ENCODE measurements around the gene ERF. TPM values are rescaled to one million over a fixed set of nuclear protein-coding genes. Genes with fewer than 3 reads are reported as not detected.

Gene ERF
- total RNA-seq, 1 donor from 2014 or later = 64.5 TPM

GRCh38 chr19:42239544-42240220, 15.2 kb downstream of the ERF start:
- Mint-ChIP-seq H3K27ac (ENCODE audit: unreplicated experiment) (no peak overlapping the region), H3K9me3 (ENCODE audit: low read depth) (no peaks in the 10 kb centered on the region), H3K4me3 (ENCODE audit: unreplicated experiment) (no peak overlapping the region), H3K27me3 (ENCODE audit: low read depth) (no peaks in the 10 kb centered on the region), H3K36me3 (ENCODE audit: low read depth) (peaks cover 16% of the 10 kb centered on the region), H3K4me1 (ENCODE audit: low read depth) (peaks cover 36% of the 10 kb centered on the region)
- DNase-seq (ENCODE audit: low spot score) = no peak
- no peak for TF ChIP-seq CTCF (IDR thresholded peaks at IDR 0.05)

GRCh38 chr19:42235181-42235580, 19.7 kb downstream of the ERF start:
- Mint-ChIP-seq H3K4me3 (ENCODE audit: unreplicated experiment) (no peak overlapping the region), H3K27ac (ENCODE audit: unreplicated experiment) (no peak overlapping the region), H3K27me3 (ENCODE audit: low read depth) (no peaks in the 10 kb centered on the region), H3K9me3 (ENCODE audit: low read depth) (no peaks in the 10 kb centered on the region), H3K4me1 (ENCODE audit: low read depth) (peaks cover 9% of the 10 kb centered on the region), H3K36me3 (ENCODE audit: low read depth) (peaks cover 31% of the 10 kb centered on the region)
- no peak for DNase-seq (ENCODE audit: low spot score)
- TF ChIP-seq CTCF (IDR thresholded peaks at IDR 0.05) = no peak

- no peak for DNase-seq (ENCODE audit: low spot score)
- peaks cover 9% of the 10 kb centered on the region for H3K4me1 Mint-ChIP-seq (ENCODE audit: low read depth)
- H3K36me3 Mint-ChIP-seq (ENCODE audit: low read depth) = peaks cover 36% of the 10 kb centered on the region
- H3K4me3 Mint-ChIP-seq (ENCODE audit: unreplicated experiment) = no peak overlapping the region
- no peak for TF ChIP-seq CTCF (IDR thresholded peaks at IDR 0.05)
- H3K27me3 Mint-ChIP-seq (ENCODE audit: low read depth) = no peaks in the 10 kb centered on the region
- no peak overlapping the region for H3K27ac Mint-ChIP-seq (ENCODE audit: unreplicated experiment)
- H3K9me3 Mint-ChIP-seq (ENCODE audit: low read depth) = no peaks in the 10 kb centered on the region
Measured at GRCh38 chr19:42234364-42234763, 20.6 kb downstream of the ERF start.

GRCh38 chr19:42233678-42234292, 21.1 kb downstream of the ERF start:
- no peak for TF ChIP-seq CTCF (IDR thresholded peaks at IDR 0.05)
- Mint-ChIP-seq H3K27me3 (ENCODE audit: low read depth) (no peaks in the 10 kb centered on the region), H3K9me3 (ENCODE audit: low read depth) (no peaks in the 10 kb centered on the region), H3K4me1 (ENCODE audit: low read depth) (peaks cover 13% of the 10 kb centered on the region), H3K36me3 (ENCODE audit: low read depth) (peaks cover 33% of the 10 kb centered on the region), H3K4me3 (ENCODE audit: unreplicated experiment) (no peak overlapping the region), H3K27ac (ENCODE audit: unreplicated experiment) (peak overlapping the region; percentile 60)
- no peak for DNase-seq (ENCODE audit: low spot score)

- DNase-seq (ENCODE audit: low spot score) = no peak
- Mint-ChIP-seq H3K4me1 (ENCODE audit: low read depth) (peaks cover 13% of the 10 kb centered on the region), H3K9me3 (ENCODE audit: low read depth) (no peaks in the 10 kb centered on the region), H3K4me3 (ENCODE audit: unreplicated experiment) (no peak overlapping the region), H3K27me3 (ENCODE audit: low read depth) (no peaks in the 10 kb centered on the region), H3K36me3 (ENCODE audit: low read depth) (peaks cover 34% of the 10 kb centered on the region), H3K27ac (ENCODE audit: unreplicated experiment) (no peak overlapping the region)
- TF ChIP-seq CTCF (IDR thresholded peaks at IDR 0.05) = no peak
Measured at GRCh38 chr19:42233106-42233505, 21.8 kb downstream of the ERF start.

Measured in chondrocyte (in vitro differentiated cells).